GM13976 (cell line): ENCODE results near the gene BBS9.

Experiments used
- DNase-seq: peaks from one replicate; pipeline ENCODE4 v3.0.0; 2012; ENCODE audit warnings: low spot score
- in situ Hi-C: fragments of 300-500 bp; cut with MboI; formaldehyde crosslinking; loops from one replicate; pipeline ENCODE4 v1.12.0; 2022; ENCODE audit warnings: low sequenced_read_pairs, mixed read lengths, inconsistent platforms; ENCODE audit not compliant: unreplicated experiment
- TF ChIP-seq, protein P1 (sequence below): IDR thresholded peaks from 2 replicates; pipeline ENCODE4 v1.5.1; 2012; ENCODE audit warnings: borderline replicate concordance, mild to moderate bottlenecking; ENCODE audit not compliant: insufficient read depth; ENCODE audit errors: extremely low read depth, missing control alignments, control extremely low read depth

The BBS9 gene

DNA sequence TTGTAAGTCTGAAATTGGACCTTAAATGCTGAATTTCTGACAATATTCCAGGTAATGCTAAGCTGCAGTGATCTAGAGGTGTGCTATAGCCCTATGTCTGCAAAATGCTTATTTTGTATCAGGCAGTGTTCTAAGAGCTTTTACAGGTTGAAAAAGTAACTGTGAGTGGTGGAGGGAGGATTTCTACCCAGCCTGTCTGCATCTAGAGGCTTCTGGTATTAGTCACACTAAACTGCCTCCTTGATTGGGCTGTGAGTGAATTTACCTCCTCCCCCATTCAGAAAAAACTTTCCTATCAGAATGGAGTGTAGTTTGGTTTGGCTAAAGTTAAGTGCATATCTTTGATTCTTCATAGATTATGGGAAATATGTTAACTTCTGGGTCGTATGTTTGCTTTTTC lies 56.8 kb downstream of the BBS9 start:
- in situ Hi-C loops: loop anchor here (25.0 kb wide), 1 partner anchor 751 kb away; no protein-coding TSS in a partner anchor
- TF ChIP-seq, protein P1, sequence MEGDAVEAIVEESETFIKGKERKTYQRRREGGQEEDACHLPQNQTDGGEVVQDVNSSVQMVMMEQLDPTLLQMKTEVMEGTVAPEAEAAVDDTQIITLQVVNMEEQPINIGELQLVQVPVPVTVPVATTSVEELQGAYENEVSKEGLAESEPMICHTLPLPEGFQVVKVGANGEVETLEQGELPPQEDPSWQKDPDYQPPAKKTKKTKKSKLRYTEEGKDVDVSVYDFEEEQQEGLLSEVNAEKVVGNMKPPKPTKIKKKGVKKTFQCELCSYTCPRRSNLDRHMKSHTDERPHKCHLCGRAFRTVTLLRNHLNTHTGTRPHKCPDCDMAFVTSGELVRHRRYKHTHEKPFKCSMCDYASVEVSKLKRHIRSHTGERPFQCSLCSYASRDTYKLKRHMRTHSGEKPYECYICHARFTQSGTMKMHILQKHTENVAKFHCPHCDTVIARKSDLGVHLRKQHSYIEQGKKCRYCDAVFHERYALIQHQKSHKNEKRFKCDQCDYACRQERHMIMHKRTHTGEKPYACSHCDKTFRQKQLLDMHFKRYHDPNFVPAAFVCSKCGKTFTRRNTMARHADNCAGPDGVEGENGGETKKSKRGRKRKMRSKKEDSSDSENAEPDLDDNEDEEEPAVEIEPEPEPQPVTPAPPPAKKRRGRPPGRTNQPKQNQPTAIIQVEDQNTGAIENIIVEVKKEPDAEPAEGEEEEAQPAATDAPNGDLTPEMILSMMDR: no peak
- DNase-seq: no peak

DNA sequence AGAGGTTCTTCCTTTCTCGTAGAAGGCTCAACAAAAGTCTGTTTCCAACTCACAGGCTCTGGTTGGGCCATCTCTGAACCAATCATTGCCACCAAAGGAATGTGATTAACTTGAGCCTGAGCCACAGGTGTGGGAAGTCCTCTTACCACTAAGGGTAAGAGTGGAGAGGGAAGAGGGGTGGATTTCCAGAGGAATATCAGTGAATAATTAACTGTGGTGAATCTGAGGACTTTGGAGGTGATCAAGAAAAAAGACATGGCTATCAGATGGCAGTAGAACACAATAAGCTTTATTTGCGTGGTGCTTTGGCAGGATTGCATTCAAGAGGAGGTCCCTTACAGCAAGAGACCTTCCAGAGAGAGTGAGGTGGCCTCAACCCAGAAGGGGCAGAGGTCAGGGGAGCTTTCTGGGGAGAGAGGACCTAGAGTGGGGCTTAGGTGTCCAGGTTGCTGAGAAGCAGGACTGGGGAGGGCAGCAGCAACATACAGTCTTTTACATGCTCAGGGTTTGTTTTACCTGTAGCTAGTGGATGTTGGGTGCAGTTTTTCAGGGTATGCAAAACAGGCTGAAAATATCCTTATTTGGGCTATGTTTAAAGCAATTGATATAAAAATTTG lies 61.4 kb downstream of the BBS9 start:
- in situ Hi-C loops: loop anchor here (25.0 kb wide), 1 partner anchor 747 kb away; no protein-coding TSS in a partner anchor
- no peak for DNase-seq
- TF ChIP-seq, protein P1: no peak

DNA sequence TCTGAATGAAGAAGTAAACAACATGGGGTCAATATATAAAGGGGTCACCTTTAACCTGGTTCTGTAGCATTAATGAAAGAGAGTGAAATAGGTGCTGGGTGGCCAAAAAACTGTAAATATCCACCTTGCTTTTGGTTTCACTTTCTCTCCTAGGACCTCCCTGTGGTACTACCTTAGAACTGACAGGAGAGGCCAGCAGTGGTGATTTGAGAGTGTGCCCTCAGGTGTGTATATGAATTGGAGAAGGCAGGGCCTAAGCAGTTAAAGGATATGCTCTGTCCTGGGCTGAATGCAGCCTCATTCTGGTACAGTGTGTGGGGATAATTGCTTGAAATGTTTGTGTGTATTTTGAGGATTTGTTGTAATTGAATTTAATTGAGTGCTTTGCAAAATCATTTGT lies 62.0 kb downstream of the BBS9 start:
- DNase-seq: peak; percentile 39
- TF ChIP-seq, protein P1: no peak
- in situ Hi-C loops: loop anchor here (25.0 kb wide), 1 partner anchor 746 kb away; no protein-coding TSS in a partner anchor

DNA sequence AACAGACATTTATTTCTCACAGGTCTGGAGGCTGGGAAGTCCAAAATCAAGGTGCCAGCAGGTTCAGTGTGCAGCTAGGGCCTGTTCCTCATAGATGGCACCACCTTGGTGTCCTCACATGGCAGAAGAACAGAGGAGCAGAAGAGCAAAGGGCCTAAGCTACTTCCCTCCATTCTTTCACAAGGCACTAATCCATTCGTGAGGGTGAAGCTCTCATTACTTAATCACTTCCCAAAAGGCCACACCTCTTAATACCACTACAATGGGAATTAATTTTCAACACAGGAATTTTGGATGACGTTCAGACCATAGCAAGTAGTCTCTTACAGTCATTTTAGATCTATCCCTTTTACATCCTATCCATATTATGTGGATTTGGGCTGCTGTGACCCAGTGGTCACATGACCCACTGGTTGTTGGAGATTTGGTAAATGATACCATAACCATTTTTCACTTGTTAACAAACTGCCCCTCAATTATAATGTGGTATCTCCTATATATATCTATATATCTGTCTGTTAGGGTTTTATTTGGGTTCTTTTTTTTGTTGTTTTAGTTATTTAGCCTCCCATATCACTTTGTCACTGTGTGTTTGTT lies 63.4 kb downstream of the BBS9 start:
- TF ChIP-seq, protein P1: no peak
- no peak for DNase-seq
- in situ Hi-C loops: loop anchor here (25.0 kb wide), 1 partner anchor 745 kb away; no protein-coding TSS in a partner anchor

DNA sequence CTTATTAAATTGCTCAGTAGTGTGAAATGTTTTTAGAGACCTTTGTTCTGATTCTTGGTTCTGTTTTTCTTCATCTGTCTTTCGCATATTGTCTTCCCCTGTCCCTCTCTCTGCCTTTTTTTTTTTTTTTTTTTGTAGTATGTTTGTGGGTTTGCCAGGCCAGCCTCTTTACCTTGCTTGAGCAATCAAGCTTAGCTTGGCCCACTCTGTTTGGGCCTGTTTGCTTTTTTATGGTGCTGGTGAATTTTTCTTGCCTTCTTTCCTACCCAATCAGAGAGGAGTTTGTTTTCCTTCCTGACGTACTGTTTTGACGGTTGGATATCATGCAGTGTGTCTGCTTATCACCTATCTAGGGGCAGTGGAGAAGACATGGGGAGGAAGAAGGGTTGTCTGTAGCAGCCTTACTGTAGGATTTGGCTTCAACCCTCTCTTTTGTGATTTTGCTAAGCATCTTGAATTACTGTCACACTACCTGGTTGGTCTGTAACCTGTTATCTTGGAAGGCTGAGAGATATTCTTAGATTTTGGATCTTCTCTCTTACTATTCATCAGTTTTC lies 64.0 kb downstream of the BBS9 start:
- TF ChIP-seq, protein P1: no peak
- in situ Hi-C loops: loop anchor here (25.0 kb wide), 1 partner anchor 744 kb away; no protein-coding TSS in a partner anchor
- no peak for DNase-seq

DNA sequence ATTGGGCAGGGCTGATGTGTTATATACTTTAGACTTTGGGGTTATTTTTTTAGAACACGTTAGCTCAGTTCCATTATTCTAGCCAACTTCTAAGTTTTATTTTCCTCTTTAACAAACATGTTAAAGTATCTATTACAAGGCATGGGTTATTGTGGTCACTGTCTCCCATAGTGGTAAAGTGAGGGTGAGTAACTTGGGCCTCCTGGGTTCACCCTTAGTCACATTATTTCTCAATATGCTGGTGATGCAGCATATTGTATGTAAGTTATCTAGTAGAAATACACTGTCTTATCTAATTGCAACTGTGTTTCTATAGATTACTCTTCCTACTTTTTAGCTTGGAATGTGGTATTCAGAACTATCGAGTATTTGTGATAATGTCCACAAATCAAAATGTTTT lies 65.9 kb downstream of the BBS9 start:
- in situ Hi-C loops: loop anchor here (25.0 kb wide), 1 partner anchor 742 kb away; no protein-coding TSS in a partner anchor
- no peak for DNase-seq
- TF ChIP-seq, protein P1: no peak
